ENCODE results near the gene MRPL4. TPM values are rescaled to one million over a fixed set of nuclear protein-coding genes. Genes with fewer than 3 reads are reported as not detected.

MRPL4 gene
- total RNA-seq, 2 donors from 2014 or later = 66.0 to 69.2 TPM

GRCh38 chr19:10292789-10293636 lies 41.0 kb downstream of the MRPL4 start:
- H3K36me3 ChIP-seq (ENCODE audit: control insufficient read depth, insufficient read depth, low read length) = no peaks in the 10 kb centered on the region
- no peak for DNase-seq
- H3K9me3 Mint-ChIP-seq = peaks cover 10% of the 10 kb centered on the region
- no peaks in the 10 kb centered on the region for H3K36me3 Mint-ChIP-seq (ENCODE audit: low read depth)
- 26 to 34% methylated on average over 35 to 56 of the region's 56 CpGs for WGBS, 2 experiments (ENCODE audit: insufficient coverage in 1 of 2, insufficient read length in 1 of 2)
- H3K27me3 Mint-ChIP-seq (ENCODE audit: insufficient read depth) = peaks cover 99% of the 10 kb centered on the region
- H3K9me3 ChIP-seq (ENCODE audit: control insufficient read depth, low read length) = no peaks in the 10 kb centered on the region
- H3K27me3 ChIP-seq (ENCODE audit: control insufficient read depth, insufficient read depth, low read length, poor library complexity, severe bottlenecking) = peaks cover 98% of the 10 kb centered on the region
- H3K4me3 ChIP-seq (ENCODE audit: low read length) = peak overlapping the region; percentile 68
- H3K4me1 Mint-ChIP-seq = peaks cover 14% of the 10 kb centered on the region
- peaks cover 3% of the 10 kb centered on the region for H3K4me1 ChIP-seq (ENCODE audit: control insufficient read depth, insufficient read depth, low read length)
- TF ChIP-seq CTCF (conservative IDR thresholded peaks at IDR 0.05) = no peak
- H3K27ac ChIP-seq (ENCODE audit: low read depth, low read length) = no peak overlapping the region
- H3K9ac ChIP-seq (ENCODE audit: extremely low read depth, low read length, poor library complexity, severe bottlenecking) = no peak overlapping the region
- no peak overlapping the region for H3K27ac Mint-ChIP-seq
- peak overlapping the region; percentile 42 for H3K4me3 Mint-ChIP-seq

- WGBS, 2 experiments (ENCODE audit: insufficient coverage in 1 of 2, insufficient read length in 1 of 2) = 31 to 33% methylated on average over 34 to 49 of the region's 49 CpGs
- Mint-ChIP-seq H3K4me3 (no peak overlapping the region), H3K27ac (no peak overlapping the region)
Measured at GRCh38 chr19:10293637-10294367, 41.8 kb downstream of the MRPL4 start.

GRCh38 chr19:10294368-10294697 lies 42.3 kb downstream of the MRPL4 start:
- Histone ChIP-seq H3K4me1 (ENCODE audit: control insufficient read depth, insufficient read depth, low read length) (peaks cover 3% of the 10 kb centered on the region), H3K9ac (ENCODE audit: extremely low read depth, low read length, poor library complexity, severe bottlenecking) (no peak overlapping the region), H3K27ac (ENCODE audit: low read depth, low read length) (no peak overlapping the region), H3K36me3 (ENCODE audit: control insufficient read depth, insufficient read depth, low read length) (no peaks in the 10 kb centered on the region), H3K4me3 (ENCODE audit: low read length) (no peak overlapping the region), H3K9me3 (ENCODE audit: control insufficient read depth, low read length) (no peaks in the 10 kb centered on the region), H3K27me3 (ENCODE audit: control insufficient read depth, insufficient read depth, low read length, poor library complexity, severe bottlenecking) (peaks cover 89% of the 10 kb centered on the region)
- Mint-ChIP-seq H3K9me3 (peaks cover 10% of the 10 kb centered on the region), H3K27me3 (ENCODE audit: insufficient read depth) (peaks cover 97% of the 10 kb centered on the region), H3K27ac (no peak overlapping the region), H3K4me1 (peaks cover 14% of the 10 kb centered on the region), H3K36me3 (ENCODE audit: low read depth) (no peaks in the 10 kb centered on the region), H3K4me3 (no peak overlapping the region)
- peak; percentile 66 for TF ChIP-seq CTCF (conservative IDR thresholded peaks at IDR 0.05)
- WGBS, 2 experiments (ENCODE audit: insufficient coverage in 1 of 2, insufficient read length in 1 of 2) = 14 to 20% methylated on average over 18 to 25 of the region's 25 CpGs
- DNase-seq = peak; percentile 88

More at GRCh38 chr19:10293637-10294367, 41.8 kb downstream of the MRPL4 start:
- no peak for DNase-seq
- H3K9ac ChIP-seq (ENCODE audit: extremely low read depth, low read length, poor library complexity, severe bottlenecking) = no peak overlapping the region
- H3K27me3 Mint-ChIP-seq (ENCODE audit: insufficient read depth) = peaks cover 97% of the 10 kb centered on the region
- peaks cover 3% of the 10 kb centered on the region for H3K4me1 ChIP-seq (ENCODE audit: control insufficient read depth, insufficient read depth, low read length)
- H3K27ac ChIP-seq (ENCODE audit: low read depth, low read length) = no peak overlapping the region
- peaks cover 14% of the 10 kb centered on the region for H3K4me1 Mint-ChIP-seq
- no peak for TF ChIP-seq CTCF (conservative IDR thresholded peaks at IDR 0.05)
- H3K36me3 Mint-ChIP-seq (ENCODE audit: low read depth) = no peaks in the 10 kb centered on the region
- no peaks in the 10 kb centered on the region for H3K36me3 ChIP-seq (ENCODE audit: control insufficient read depth, insufficient read depth, low read length)
- peaks cover 94% of the 10 kb centered on the region for H3K27me3 ChIP-seq (ENCODE audit: control insufficient read depth, insufficient read depth, low read length, poor library complexity, severe bottlenecking)
- peaks cover 10% of the 10 kb centered on the region for H3K9me3 Mint-ChIP-seq
- H3K9me3 ChIP-seq (ENCODE audit: control insufficient read depth, low read length) = no peaks in the 10 kb centered on the region
- no peak overlapping the region for H3K4me3 ChIP-seq (ENCODE audit: low read length)

Measured in endodermal cell (in vitro differentiated cells).